ENCODE data around the gene LRRC4.

DNA sequence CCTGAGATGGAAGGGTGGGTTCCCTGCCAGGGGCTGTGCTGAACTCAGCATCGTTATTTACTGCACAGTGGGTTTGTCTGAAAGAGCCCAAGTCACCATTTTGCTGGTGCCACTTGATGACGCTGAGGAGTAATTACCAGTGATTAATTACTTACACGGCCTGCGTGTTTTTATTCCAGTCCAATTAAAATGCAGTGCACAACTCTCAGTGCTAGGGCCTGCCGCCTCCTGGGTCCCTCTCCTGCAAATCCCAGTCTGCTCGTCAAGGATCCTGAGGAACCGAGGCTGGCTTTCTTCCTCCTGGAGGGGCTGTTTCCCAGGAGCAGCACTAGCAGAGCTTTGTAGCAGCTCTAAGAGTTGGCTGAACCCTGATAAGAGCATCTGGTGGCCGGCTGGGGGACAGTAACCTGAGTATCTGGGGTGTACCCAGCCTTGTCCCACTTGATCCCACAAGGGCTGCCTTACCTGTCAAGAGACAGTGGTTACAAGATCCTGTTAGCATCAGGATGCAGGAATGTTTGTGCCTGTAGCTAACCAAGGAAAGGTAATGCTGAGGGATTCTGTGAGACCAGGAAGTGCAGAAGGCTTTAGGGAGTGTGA is 45.1 kb upstream of the LRRC4 start:
- TF ChIP-seq, protein P1, sequence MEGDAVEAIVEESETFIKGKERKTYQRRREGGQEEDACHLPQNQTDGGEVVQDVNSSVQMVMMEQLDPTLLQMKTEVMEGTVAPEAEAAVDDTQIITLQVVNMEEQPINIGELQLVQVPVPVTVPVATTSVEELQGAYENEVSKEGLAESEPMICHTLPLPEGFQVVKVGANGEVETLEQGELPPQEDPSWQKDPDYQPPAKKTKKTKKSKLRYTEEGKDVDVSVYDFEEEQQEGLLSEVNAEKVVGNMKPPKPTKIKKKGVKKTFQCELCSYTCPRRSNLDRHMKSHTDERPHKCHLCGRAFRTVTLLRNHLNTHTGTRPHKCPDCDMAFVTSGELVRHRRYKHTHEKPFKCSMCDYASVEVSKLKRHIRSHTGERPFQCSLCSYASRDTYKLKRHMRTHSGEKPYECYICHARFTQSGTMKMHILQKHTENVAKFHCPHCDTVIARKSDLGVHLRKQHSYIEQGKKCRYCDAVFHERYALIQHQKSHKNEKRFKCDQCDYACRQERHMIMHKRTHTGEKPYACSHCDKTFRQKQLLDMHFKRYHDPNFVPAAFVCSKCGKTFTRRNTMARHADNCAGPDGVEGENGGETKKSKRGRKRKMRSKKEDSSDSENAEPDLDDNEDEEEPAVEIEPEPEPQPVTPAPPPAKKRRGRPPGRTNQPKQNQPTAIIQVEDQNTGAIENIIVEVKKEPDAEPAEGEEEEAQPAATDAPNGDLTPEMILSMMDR (IDR thresholded peaks at IDR 0.05 in 8 of 11, conservative IDR thresholded peaks at IDR 0.05 in 3 of 11): no peak
- no peak for TF ChIP-seq POLR2AphosphoS5 (IDR thresholded peaks at IDR 0.05)

Measured in spleen (tissue), 7 donors.